ENCODE results near the gene SLC25A25. TPM values are rescaled to one million over a fixed set of nuclear protein-coding genes. Genes with fewer than 3 reads are reported as not detected.
A peak's percentile ranks its signal among the peaks of the same experiment; 100 is the strongest.

The SLC25A25 gene
- total and polyA plus RNA-seq, 2 of the 8 experiments (the other 6 are each of a cell fraction or from before 2014, with no cell fraction given), result 6.5 to 18.5 TPM

DNA sequence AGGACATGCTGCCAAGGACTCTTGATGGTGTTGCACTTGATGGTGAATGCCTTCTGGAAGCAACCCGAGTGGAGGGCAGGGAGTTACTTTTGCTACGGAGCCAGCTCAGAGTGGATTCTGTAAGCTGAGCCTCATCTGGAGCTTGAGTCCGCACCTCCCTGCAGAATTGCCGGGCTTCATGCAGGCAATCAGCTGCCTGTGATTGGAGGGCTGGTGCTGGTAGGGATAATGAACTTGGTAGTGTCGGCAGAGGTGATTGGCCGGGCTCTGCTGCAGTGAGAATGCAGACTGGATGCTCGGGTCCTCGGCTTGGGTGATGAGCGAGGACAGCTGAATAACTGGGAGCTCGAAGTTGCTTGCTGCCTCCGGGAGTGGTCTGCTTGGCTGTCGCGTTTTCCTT, 23.1 kb downstream of the SLC25A25 start:
- Histone ChIP-seq H2BK12ac (ENCODE audit: low read depth, low read length) (no peak overlapping the region), H2BK5ac (ENCODE audit: low read depth, low read length) (no peak overlapping the region; the same call in 1 of the 2 replicates), H3K14ac (ENCODE audit: insufficient read length) (no peak overlapping the region), H2AK5ac (ENCODE audit: low read depth, low read length) (no peak overlapping the region), H2BK15ac (ENCODE audit: low read length) (no peak overlapping the region), H4K5ac (ENCODE audit: insufficient read length, low read depth, low read length) (no peak overlapping the region), H3K79me2 (ENCODE audit: control insufficient read depth in 1 of 2, insufficient read depth in 2 of 2, low read length in 2 of 2) (peaks cover 0 to 21% of the 10 kb centered on the region in 2 experiments; a peak in 2 of 4 replicates), H3K9me3 (ENCODE audit: insufficient read depth in 2 of 2, low read depth in 1 of 2, low read length in 1 of 2) (no peaks in the 10 kb centered on the region), H2BK120ac (replicated peaks; ENCODE audit: low read depth, low read length) (no peak overlapping the region), H3K36me3 (ENCODE audit: control insufficient read depth in 2 of 4, insufficient read depth in 4 of 4, low read length in 3 of 4) (no peaks in the 10 kb centered on the region), H3K27ac (ENCODE audit: low read depth, low read length) (no peak overlapping the region), H4K8ac (ENCODE audit: extremely low read depth, insufficient read depth, low read length) (no peak overlapping the region), H4K20me1 (replicated peaks in 1 of 2; ENCODE audit: control insufficient read depth in 1 of 2, insufficient read depth in 2 of 2, low read length in 2 of 2) (peaks cover 0 to 5% of the 10 kb centered on the region in 2 experiments), H3K9ac (replicated peaks in 1 of 4; ENCODE audit: extremely low read depth in 1 of 4, low read depth in 3 of 4, low read length in 3 of 4) (peak overlapping the region in 2 of 4 experiments; percentile 9 to 13; a peak in 2 of 7 replicates), H3K27me3 (replicated peaks in 1 of 4; ENCODE audit: control insufficient read depth in 3 of 4, extremely low read depth in 1 of 4, insufficient read depth in 3 of 4, low read length in 3 of 4) (no peaks in the 10 kb centered on the region), H3K4ac (replicated peaks; ENCODE audit: insufficient read length, low read depth, low read length) (no peak overlapping the region), H3K18ac (ENCODE audit: extremely low read depth, low read length) (peak overlapping the region; percentile 24; the same call in 1 of the 2 replicates), H4K91ac (replicated peaks; ENCODE audit: insufficient read length, low read length) (no peak overlapping the region), H2BK20ac (ENCODE audit: low read length) (no peak overlapping the region), H3K79me1 (ENCODE audit: low read depth, low read length) (peaks cover 11% of the 10 kb centered on the region), H3K23me2 (ENCODE audit: low read depth, low read length) (no peaks in the 10 kb centered on the region), H2AFZ (ENCODE audit: low read length) (0 out of 2 replicates have a peak overlapping the region, but pooled peaks have one; percentile 44), H3K4me3 (ENCODE audit: extremely low read depth in 1 of 4, insufficient read depth in 2 of 4, low read depth in 3 of 4, low read length in 4 of 4) (no peak overlapping the region; a peak in 2 of 8 replicates), H3K23ac (ENCODE audit: insufficient read length) (no peak overlapping the region), H3K4me1 (replicated peaks in 1 of 4; ENCODE audit: control insufficient read depth in 3 of 4, insufficient read depth in 4 of 4, low read length in 3 of 4) (peaks cover 0 to 5% (median 3%) of the 10 kb centered on the region in 4 experiments; a peak in 3 of 7 replicates), H3K56ac (replicated peaks; ENCODE audit: insufficient read length, low read depth, low read length) (no peak overlapping the region), H3K4me2 (ENCODE audit: insufficient read depth in 1 of 2, low read depth in 2 of 2, low read length in 2 of 2) (peak overlapping the region; percentile 23 to 25; a peak in 3 of 4 replicates)
- POLR2A ChIA-PET (ENCODE audit: partially characterized antibody), result interaction anchor here (1.3 to 5.0 kb wide), 2 partner anchors 9 to 14 kb away, joined by 4 to 33 read pairs; no protein-coding TSS in a partner anchor
- CTCF ChIA-PET (ENCODE audit: partially characterized antibody), result interaction anchor here (0.7 to 4.8 kb wide), 12 partner anchors 9 to 166 kb away, joined by 3 to 42 read pairs (median 4); no protein-coding TSS in a partner anchor
- DNase-seq (ENCODE audit: low read depth in 1 of 2, low spot score in 2 of 2) (peak; percentile 47 to 82), FAIRE-seq (peak; percentile 48)
- 48% methylated on average over 11 of the region's 13 CpGs; no CpG with 5 or more reads in 1 of the 2 experiments for WGBS, 2 experiments (ENCODE audit: extremely low coverage in 1 of 2, insufficient coverage in 1 of 2, insufficient read length in 1 of 2, insufficient replicate concordance in 2 of 2, low coverage in 1 of 2, low lambda C conversion rate in 2 of 2, missing lambda C conversion rate in 1 of 2)
- TF ChIP-seq, protein P1, sequence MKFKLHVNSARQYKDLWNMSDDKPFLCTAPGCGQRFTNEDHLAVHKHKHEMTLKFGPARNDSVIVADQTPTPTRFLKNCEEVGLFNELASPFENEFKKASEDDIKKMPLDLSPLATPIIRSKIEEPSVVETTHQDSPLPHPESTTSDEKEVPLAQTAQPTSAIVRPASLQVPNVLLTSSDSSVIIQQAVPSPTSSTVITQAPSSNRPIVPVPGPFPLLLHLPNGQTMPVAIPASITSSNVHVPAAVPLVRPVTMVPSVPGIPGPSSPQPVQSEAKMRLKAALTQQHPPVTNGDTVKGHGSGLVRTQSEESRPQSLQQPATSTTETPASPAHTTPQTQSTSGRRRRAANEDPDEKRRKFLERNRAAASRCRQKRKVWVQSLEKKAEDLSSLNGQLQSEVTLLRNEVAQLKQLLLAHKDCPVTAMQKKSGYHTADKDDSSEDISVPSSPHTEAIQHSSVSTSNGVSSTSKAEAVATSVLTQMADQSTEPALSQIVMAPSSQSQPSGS (IDR thresholded peaks at IDR 0.05; ENCODE audit: low read length), result no peak
- TF ChIP-seq SRF (IDR thresholded peaks at IDR 0.05; ENCODE audit: low read depth, low read length), result no peak
- peak; percentile 6; the same call in 1 of the 2 replicates for TF ChIP-seq TEAD4 (IDR thresholded peaks at IDR 0.05; ENCODE audit: low read depth, low read length)
- no peak for TF ChIP-seq CHD1 (IDR thresholded peaks at IDR 0.05; ENCODE audit: low read depth, low read length)
- TF ChIP-seq E2F6 (IDR thresholded peaks at IDR 0.05), result peak; percentile 74
- TF ChIP-seq BACH1 (IDR thresholded peaks at IDR 0.05; ENCODE audit: low read length), result no peak
- TF ChIP-seq MAX (IDR thresholded peaks at IDR 0.05), result peak; percentile 62
- TF ChIP-seq BRCA1 (IDR thresholded peaks at IDR 0.05; ENCODE audit: low read depth, low read length), result no peak
- TF ChIP-seq SP2 (IDR thresholded peaks at IDR 0.05; ENCODE audit: low read length), result no peak
- 0 out of 2 replicates have a peak, but pooled peaks have one; percentile 33 for TF ChIP-seq TAF1 (IDR thresholded peaks at IDR 0.05; ENCODE audit: low read depth, low read length)
- no peak for TF ChIP-seq SUZ12 (IDR thresholded peaks at IDR 0.05; ENCODE audit: low read length)
